T-helper 1 cell treated with Interleukin-12 subunit alpha and Interleukin-12 subunit beta and Interleukin-4 antibody, amounts not matched to agents 30 μg/mL and 1 μg/mL, for 36 hours (primary cell): Measurements from ENCODE around the gene NFKBIB.

Experiments used
- H3K27ac Mint-ChIP-seq: one replicate; pipeline ENCODE4 v1.8.0; 2021; ENCODE audit warnings: mild to moderate bottlenecking, mixed read lengths
- H3K27me3 Mint-ChIP-seq: one replicate; pipeline ENCODE4 v1.8.0; 2021; ENCODE audit warnings: low read depth, mixed read lengths
- H3K36me3 Mint-ChIP-seq: one replicate; pipeline ENCODE4 v1.8.0; 2021; ENCODE audit warnings: low read depth, mixed read lengths
- H3K4me1 Mint-ChIP-seq: one replicate; pipeline ENCODE4 v1.8.0; 2021; ENCODE audit warnings: low read depth, mixed read lengths
- H3K4me3 Mint-ChIP-seq: one replicate; pipeline ENCODE4 v1.8.0; 2021; ENCODE audit warnings: mild to moderate bottlenecking, moderate library complexity, mixed read lengths
- H3K9me3 Mint-ChIP-seq: one replicate; pipeline ENCODE4 v1.8.0; 2021; ENCODE audit warnings: mixed read lengths

The NFKBIB gene

GRCh38 chr19:38907670-38908069, 7.9 kb downstream of the NFKBIB start:
- no peak overlapping the region for H3K4me3 Mint-ChIP-seq
- H3K4me1 Mint-ChIP-seq: peaks cover 13% of the 10 kb centered on the region
- H3K27me3 Mint-ChIP-seq: no peaks in the 10 kb centered on the region
- peaks cover 37% of the 10 kb centered on the region for H3K36me3 Mint-ChIP-seq
- no peak overlapping the region for H3K27ac Mint-ChIP-seq
- no peaks in the 10 kb centered on the region for H3K9me3 Mint-ChIP-seq

- Mint-ChIP-seq H3K36me3 (peaks cover 37% of the 10 kb centered on the region), H3K27me3 (no peaks in the 10 kb centered on the region), H3K27ac (no peak overlapping the region), H3K4me1 (peaks cover 14% of the 10 kb centered on the region), H3K4me3 (no peak overlapping the region), H3K9me3 (no peaks in the 10 kb centered on the region)
These were observed 9.1 kb downstream of the NFKBIB start for GRCh38 chr19:38908911-38909310.

DNA sequence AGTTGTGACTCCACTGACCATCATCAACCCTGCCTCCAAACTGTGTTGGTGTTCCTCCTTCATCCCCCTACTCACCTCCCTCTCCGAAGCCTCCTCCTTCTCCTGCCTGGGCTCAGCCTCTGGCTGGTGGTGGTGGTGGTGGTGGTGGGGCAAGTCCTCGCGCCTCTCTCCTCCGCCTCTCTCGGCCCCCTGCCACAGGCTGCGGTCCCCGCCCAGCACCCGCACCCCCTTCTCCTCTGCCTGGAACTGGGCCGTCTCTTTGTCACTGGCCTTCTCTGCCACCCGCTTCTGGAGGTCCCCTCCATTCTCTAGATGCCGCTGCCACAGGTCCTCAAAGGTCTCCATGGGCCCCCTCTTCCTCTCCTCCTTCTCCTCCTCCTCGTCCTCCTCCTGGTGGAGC, 10.7 kb downstream of the NFKBIB start:
- Mint-ChIP-seq H3K36me3 (peaks cover 26% of the 10 kb centered on the region), H3K27me3 (no peaks in the 10 kb centered on the region), H3K4me3 (no peak overlapping the region), H3K27ac (no peak overlapping the region), H3K9me3 (no peaks in the 10 kb centered on the region), H3K4me1 (peaks cover 10% of the 10 kb centered on the region)

DNA sequence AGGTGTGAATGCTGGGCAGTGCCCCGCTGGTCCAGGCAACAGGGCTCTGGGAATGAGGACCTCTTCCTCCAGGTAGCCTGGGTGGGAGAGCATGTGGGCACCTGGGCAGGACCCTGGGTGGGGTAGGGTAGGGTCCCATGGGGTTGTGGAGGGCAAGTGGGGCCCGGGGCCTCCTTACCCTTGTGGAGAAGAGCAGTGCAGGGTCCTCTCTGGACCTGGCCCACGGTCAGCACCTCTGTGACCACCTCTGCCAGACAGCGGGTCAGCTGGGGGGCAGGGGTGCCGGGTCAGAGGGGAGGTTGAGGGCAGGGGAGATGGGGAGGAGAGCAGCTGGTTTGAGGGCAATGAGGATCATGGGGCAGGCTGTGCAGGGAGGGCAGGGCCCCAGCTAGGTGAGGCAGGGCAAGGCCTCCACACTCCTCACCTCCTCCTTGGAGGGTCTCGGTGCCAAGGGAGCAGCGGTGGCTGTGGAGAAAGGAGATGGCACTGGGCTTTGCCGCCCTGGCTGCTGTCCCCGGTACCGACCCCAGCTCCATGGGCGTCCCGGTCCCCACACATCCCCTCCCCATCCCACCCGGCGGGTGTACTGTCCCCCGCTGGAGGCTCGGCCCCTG, 11.7 kb downstream of the NFKBIB start:
- Mint-ChIP-seq H3K4me3 (no peak overlapping the region), H3K27me3 (no peaks in the 10 kb centered on the region), H3K27ac (no peak overlapping the region), H3K9me3 (no peaks in the 10 kb centered on the region), H3K4me1 (peaks cover 10% of the 10 kb centered on the region), H3K36me3 (peaks cover 23% of the 10 kb centered on the region)

DNA sequence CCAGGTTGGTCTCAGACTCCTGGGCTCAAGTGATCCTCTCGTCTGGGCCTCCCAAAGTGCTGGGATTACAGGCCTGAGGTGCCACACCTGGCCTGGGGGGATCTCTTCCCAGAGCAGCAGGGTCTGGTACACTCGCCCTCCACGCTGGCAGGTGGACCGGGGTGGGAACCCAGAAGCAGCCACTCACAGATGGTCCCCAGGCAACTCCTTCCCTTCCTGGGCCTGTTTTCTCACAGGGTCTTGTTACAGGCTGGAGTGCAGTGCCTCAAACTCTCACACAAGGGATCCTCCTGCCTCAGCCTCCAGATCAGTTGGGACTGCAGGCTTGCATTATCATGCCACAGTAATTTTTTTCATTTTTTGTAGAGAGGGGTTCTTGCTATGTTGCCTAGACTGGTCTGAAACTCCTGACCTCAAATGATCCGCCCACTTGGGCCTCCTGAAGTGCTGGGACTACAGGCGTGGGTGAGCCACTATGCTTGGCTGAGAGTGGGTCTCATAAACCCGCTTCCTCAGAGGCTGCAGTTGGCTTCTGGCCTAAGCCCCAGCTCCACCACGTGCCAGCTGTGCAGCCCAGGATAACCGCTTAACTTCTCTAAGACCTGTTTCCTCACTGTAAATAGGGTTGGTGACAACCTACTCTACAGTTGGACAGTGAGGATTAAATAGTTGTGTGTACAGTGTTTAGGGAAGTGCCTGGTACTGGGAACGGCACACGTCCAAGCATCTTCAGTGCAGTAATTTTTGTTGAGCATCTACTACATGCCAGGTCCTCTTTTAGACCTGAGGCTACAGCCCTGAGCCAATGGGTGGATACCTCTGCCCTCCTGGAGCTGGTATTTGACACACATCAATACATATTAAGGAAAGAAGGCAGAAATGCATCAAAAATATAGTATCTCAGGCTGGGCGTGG, 13.1 kb downstream of the NFKBIB start:
- no peaks in the 10 kb centered on the region for H3K27me3 Mint-ChIP-seq
- H3K27ac Mint-ChIP-seq: no peak overlapping the region
- H3K36me3 Mint-ChIP-seq: peaks cover 15% of the 10 kb centered on the region
- no peak overlapping the region for H3K4me3 Mint-ChIP-seq
- H3K9me3 Mint-ChIP-seq: no peaks in the 10 kb centered on the region
- H3K4me1 Mint-ChIP-seq: peaks cover 10% of the 10 kb centered on the region

- no peaks in the 10 kb centered on the region for H3K9me3 Mint-ChIP-seq
- no peaks in the 10 kb centered on the region for H3K27me3 Mint-ChIP-seq
- peaks cover 10% of the 10 kb centered on the region for H3K36me3 Mint-ChIP-seq
- peaks cover 7% of the 10 kb centered on the region for H3K4me1 Mint-ChIP-seq
- no peak overlapping the region for H3K27ac Mint-ChIP-seq
- H3K4me3 Mint-ChIP-seq: no peak overlapping the region
These were observed 14.2 kb downstream of the NFKBIB start for GRCh38 chr19:38913958-38914357.

DNA sequence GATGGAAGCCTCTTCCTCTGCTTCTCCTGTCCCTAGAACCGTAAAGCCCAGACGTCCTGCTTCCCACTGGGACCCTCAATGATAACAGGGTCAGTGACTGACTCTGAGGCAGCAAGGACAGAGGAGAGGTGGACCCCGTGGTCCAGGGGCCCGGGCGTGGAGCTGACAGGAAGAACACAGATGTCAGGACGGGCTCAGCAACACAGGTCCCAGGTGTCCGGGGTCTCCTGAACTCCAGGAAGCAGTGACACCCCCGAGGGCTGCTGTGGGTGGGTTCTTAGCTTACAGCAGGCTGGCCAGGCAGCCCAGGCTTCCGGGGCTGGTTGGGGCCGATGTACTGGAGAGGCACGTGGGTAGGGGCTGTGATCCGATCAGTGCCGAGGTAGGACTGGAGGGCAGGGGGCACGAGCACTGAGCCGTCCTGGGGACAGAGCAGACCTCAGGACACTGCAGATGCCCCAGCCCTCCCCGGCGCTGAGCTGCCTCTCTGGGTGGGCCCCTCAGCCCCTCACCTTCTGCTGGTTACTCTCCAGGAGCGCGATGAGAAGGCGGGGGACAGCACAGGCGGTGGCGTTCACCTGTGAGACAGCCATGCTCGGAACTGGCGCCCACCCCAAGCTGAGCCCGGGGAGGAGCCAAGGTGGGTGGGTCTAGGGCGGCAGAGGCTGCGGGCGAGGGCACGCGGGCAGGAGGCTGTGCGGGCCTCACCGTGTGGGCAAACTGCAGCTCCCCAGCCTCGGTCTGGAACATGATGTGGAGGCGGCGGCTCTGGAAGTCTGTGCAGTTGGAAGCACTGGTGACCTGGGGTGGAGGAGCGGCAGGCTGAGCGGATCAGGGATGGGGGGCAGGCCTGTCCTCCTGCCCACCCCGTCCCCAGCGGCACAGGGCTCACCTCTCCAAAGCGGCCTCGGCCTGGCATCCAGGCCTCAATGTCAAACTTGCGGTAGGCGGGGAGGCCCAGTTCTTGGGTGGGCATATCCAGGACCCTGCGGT, 15.9 kb downstream of the NFKBIB start:
- Mint-ChIP-seq H3K27ac (no peak overlapping the region), H3K4me3 (no peak overlapping the region), H3K9me3 (no peaks in the 10 kb centered on the region), H3K27me3 (no peaks in the 10 kb centered on the region), H3K36me3 (peaks cover 6% of the 10 kb centered on the region), H3K4me1 (peaks cover 7% of the 10 kb centered on the region)

DNA sequence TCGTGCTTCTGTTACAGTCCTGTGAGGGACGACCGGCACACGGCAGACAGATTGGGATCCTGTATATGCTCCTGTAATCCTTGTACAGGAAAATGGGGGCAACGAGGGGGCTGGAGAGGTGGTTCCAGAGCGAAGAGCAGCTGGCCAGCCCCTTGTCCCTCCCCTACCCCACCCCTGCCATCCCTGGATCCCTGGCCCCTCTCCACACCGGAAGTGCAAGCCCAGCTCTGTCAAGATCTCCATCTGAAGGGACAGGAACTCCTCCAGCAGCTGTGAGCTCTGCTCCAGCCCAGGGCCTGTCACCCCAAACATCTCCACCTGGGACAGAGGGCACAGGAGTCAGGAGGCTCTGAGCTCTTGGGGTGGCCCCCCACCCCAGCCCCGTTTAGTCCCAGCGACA, 17.7 kb downstream of the NFKBIB start:
- Mint-ChIP-seq H3K9me3 (no peaks in the 10 kb centered on the region), H3K27ac (no peak overlapping the region), H3K4me3 (no peak overlapping the region), H3K4me1 (peaks cover 7% of the 10 kb centered on the region), H3K27me3 (no peaks in the 10 kb centered on the region), H3K36me3 (peaks cover 4% of the 10 kb centered on the region)

DNA sequence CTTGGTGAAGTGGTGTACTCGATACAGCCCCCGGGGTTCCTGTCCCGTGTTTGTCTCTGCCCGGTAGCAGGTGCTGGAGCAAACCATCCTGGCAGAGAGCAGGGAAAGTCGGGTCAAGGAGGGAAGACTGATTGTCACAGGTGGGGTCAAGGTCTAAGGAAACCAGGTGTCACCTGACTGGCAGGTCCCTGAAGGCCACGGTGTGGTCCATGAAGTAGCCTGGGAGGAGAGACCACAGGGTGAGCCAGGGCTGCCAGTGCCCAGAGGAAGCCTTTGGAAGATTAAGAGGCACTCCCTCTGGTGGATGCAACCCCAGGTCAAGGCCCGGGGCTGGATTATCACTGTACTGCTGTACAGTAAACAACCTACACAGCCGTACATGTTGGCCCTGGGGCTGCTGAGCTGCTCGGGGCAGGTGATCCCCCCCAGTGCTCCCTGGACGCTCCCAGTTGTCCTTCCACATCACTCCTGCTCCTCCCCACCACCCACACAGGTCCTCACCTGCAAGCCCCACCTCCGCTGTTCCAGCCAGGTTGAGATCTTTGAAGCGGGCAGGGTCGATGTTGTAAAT, 18.2 kb downstream of the NFKBIB start:
- Mint-ChIP-seq H3K27me3 (no peaks in the 10 kb centered on the region), H3K27ac (no peak overlapping the region), H3K36me3 (peaks cover 4% of the 10 kb centered on the region), H3K4me1 (peaks cover 2% of the 10 kb centered on the region), H3K9me3 (no peaks in the 10 kb centered on the region), H3K4me3 (no peak overlapping the region)

DNA sequence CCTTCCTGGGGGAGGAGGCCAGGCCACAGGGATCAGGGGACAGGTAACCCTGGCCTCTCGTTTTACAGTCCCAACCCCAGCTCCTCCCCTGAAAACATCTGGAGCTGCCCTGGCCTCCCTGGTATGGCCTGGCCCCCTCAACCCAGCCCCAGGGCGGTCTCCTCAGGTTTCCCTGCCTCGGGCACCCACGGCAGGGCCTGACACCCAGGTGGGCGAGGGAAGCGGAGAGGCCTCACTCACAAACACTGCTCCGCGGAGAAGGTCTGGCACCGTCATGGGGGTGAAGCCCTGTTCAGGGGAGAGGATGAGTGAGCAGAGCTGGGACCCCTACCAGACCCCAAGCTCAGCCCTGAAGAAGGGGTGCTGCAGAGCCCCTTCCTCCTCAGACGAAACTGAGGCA, 18.8 kb downstream of the NFKBIB start:
- H3K4me3 Mint-ChIP-seq: no peak overlapping the region
- peaks cover 4% of the 10 kb centered on the region for H3K36me3 Mint-ChIP-seq
- H3K27ac Mint-ChIP-seq: no peak overlapping the region
- no peaks in the 10 kb centered on the region for H3K9me3 Mint-ChIP-seq
- no peaks in the 10 kb centered on the region for H3K4me1 Mint-ChIP-seq
- no peaks in the 10 kb centered on the region for H3K27me3 Mint-ChIP-seq

DNA sequence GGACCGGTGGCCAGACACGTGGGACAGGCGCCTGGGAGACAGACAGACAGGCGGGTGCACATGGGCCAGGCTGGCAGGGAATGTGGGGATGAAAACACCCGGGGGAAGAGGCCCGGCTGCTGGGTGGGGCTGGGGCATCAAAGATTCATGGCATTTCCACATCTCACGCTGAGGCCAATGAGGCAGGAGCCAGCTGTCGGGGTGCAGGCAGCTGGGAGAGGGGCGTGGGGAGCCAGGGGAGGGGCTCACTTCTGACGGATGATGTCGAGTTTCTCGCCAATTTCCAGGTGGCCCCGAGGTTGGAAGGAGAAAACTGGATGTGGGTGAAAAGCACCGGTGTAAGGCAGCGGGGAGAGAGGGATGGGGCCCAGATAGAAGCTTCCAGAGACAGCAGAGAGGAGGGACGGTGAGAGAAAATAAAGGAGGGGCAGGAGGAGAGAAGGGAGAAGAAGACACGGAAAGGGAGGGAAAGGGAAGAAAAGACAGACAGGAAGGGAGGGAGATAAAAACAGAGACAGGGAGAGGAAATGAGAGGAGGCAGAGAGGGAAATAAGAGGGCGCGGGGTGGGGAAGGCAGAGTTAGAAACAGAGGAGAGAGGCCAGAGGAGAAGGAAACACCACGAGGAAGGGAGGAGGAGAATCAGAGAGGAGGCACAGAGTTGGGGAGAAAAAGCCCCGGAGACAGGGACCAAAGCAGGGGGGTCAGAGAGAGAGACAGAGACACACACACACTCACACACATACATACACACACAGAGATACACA, 20.2 kb downstream of the NFKBIB start:
- Mint-ChIP-seq H3K27ac (no peak overlapping the region), H3K9me3 (no peaks in the 10 kb centered on the region), H3K27me3 (no peaks in the 10 kb centered on the region), H3K4me1 (no peaks in the 10 kb centered on the region), H3K36me3 (no peaks in the 10 kb centered on the region), H3K4me3 (no peak overlapping the region)

GRCh38 chr19:38920602-38921419, 21.0 kb downstream of the NFKBIB start:
- Mint-ChIP-seq H3K27me3 (no peaks in the 10 kb centered on the region), H3K4me3 (no peak overlapping the region), H3K27ac (no peak overlapping the region), H3K9me3 (no peaks in the 10 kb centered on the region), H3K4me1 (no peaks in the 10 kb centered on the region), H3K36me3 (no peaks in the 10 kb centered on the region)
